ENCODE results near the gene KSR1. TPM values are rescaled to one million over a fixed set of nuclear protein-coding genes. Genes with fewer than 3 reads are reported as not detected.
"Not testable (repeated sequence)": the region's sequence is repeated elsewhere in the genome, so short reads cannot be mapped to it uniquely, and the experiment has no call there.

KSR1 gene
- total RNA-seq, 1 donor from 2014 or later, result 60.6 TPM

DNA sequence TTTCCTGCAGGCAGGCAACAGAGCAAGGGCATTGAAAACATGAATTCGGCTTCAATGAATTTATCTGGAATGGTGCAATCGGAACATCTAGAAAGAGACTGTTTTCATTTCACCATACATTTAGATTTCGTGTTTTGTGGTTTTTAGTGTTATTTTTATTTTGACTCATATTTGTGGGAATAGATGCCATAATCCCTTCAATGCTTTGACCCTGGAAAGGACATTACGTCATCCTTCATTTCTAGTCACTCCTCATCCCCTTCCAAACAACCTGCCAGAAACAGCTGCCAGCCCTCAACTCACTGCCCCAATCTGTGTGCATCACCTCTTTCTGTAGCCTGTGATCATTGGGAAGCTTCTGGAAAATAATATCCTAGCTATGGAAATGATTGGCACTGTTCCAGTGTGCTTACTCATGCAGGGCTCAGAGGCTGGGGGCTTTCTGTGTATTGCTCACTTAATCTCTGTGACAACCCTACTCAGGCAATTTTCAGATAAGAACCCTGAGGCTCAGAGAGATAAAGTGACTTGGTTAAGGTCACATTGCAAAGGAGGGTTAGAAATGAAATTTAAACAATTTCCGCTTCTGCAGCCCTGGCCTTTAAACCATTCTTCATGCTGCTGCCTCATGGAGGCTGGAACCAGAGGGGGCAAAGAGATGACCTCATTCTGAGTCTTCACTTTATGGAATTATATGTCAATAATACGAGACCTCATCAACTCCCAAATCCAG, 9.5 kb upstream of the KSR1 start:
- no peak for TF ChIP-seq CTCF (IDR thresholded peaks at IDR 0.05)
- H3K27ac Mint-ChIP-seq (ENCODE audit: unreplicated experiment), result peak overlapping the region; percentile 92
- no peaks in the 10 kb centered on the region for H3K9me3 Mint-ChIP-seq (ENCODE audit: low read depth)
- no peaks in the 10 kb centered on the region for H3K36me3 Mint-ChIP-seq (ENCODE audit: low read depth)
- H3K4me1 Mint-ChIP-seq (ENCODE audit: low read depth), result peaks cover 42% of the 10 kb centered on the region
- no peak for DNase-seq (ENCODE audit: low spot score)
- no peaks in the 10 kb centered on the region for H3K27me3 Mint-ChIP-seq (ENCODE audit: low read depth)
- no peak overlapping the region for H3K4me3 Mint-ChIP-seq (ENCODE audit: unreplicated experiment)

DNA sequence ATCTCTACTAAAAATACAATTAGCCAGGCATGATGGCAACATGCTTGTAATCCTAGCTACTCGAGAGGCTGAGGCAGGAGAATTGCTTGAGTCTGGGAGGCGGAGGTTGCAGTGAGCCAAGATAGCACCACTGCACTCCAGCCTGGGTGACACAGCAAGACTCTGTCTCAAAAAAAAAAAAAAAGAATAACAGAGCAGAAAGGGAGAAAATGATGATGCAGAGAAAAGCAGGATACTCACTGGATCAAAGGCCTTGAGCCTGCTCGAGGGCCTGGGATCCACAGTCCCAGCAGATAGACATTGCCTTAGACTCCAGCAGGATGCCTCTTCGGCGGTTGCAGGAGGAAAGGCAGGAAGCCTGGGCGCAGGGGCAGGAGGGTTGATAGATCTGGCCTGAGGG, 7.7 kb upstream of the KSR1 start:
- not testable (repeated sequence) for H3K27me3 Mint-ChIP-seq (ENCODE audit: low read depth); DNase-seq (ENCODE audit: low spot score); H3K36me3 Mint-ChIP-seq (ENCODE audit: low read depth); H3K4me3 Mint-ChIP-seq (ENCODE audit: unreplicated experiment); H3K9me3 Mint-ChIP-seq (ENCODE audit: low read depth)
- H3K27ac Mint-ChIP-seq (ENCODE audit: unreplicated experiment), result peak overlapping the region; percentile 84
- H3K4me1 Mint-ChIP-seq (ENCODE audit: low read depth), result peaks cover 42% of the 10 kb centered on the region

GRCh38 chr17:27449541-27449940, 6.7 kb upstream of the KSR1 start:
- peaks cover 42% of the 10 kb centered on the region for H3K4me1 Mint-ChIP-seq (ENCODE audit: low read depth)
- H3K27me3 Mint-ChIP-seq (ENCODE audit: low read depth), result no peaks in the 10 kb centered on the region
- H3K4me3 Mint-ChIP-seq (ENCODE audit: unreplicated experiment), result no peak overlapping the region
- TF ChIP-seq CTCF (IDR thresholded peaks at IDR 0.05), result no peak
- no peak for DNase-seq (ENCODE audit: low spot score)
- no peak overlapping the region for H3K27ac Mint-ChIP-seq (ENCODE audit: unreplicated experiment)
- H3K36me3 Mint-ChIP-seq (ENCODE audit: low read depth), result no peaks in the 10 kb centered on the region
- no peaks in the 10 kb centered on the region for H3K9me3 Mint-ChIP-seq (ENCODE audit: low read depth)

- Mint-ChIP-seq H3K27me3 (ENCODE audit: low read depth) (no peaks in the 10 kb centered on the region), H3K4me3 (ENCODE audit: unreplicated experiment) (no peak overlapping the region), H3K27ac (ENCODE audit: unreplicated experiment) (no peak overlapping the region), H3K4me1 (ENCODE audit: low read depth) (peaks cover 42% of the 10 kb centered on the region), H3K36me3 (ENCODE audit: low read depth) (no peaks in the 10 kb centered on the region), H3K9me3 (ENCODE audit: low read depth) (no peaks in the 10 kb centered on the region)
- TF ChIP-seq CTCF (IDR thresholded peaks at IDR 0.05), result no peak
- DNase-seq (ENCODE audit: low spot score), result no peak
These were observed 6.3 kb upstream of the KSR1 start for GRCh38 chr17:27449988-27450387.

GRCh38 chr17:27450416-27450815, 5.8 kb upstream of the KSR1 start:
- H3K9me3 Mint-ChIP-seq (ENCODE audit: low read depth), result no peaks in the 10 kb centered on the region
- H3K27me3 Mint-ChIP-seq (ENCODE audit: low read depth), result no peaks in the 10 kb centered on the region
- DNase-seq (ENCODE audit: low spot score), result no peak
- H3K4me3 Mint-ChIP-seq (ENCODE audit: unreplicated experiment), result no peak overlapping the region
- H3K4me1 Mint-ChIP-seq (ENCODE audit: low read depth), result peaks cover 42% of the 10 kb centered on the region
- no peak for TF ChIP-seq CTCF (IDR thresholded peaks at IDR 0.05)
- H3K36me3 Mint-ChIP-seq (ENCODE audit: low read depth), result no peaks in the 10 kb centered on the region
- H3K27ac Mint-ChIP-seq (ENCODE audit: unreplicated experiment), result no peak overlapping the region

DNA sequence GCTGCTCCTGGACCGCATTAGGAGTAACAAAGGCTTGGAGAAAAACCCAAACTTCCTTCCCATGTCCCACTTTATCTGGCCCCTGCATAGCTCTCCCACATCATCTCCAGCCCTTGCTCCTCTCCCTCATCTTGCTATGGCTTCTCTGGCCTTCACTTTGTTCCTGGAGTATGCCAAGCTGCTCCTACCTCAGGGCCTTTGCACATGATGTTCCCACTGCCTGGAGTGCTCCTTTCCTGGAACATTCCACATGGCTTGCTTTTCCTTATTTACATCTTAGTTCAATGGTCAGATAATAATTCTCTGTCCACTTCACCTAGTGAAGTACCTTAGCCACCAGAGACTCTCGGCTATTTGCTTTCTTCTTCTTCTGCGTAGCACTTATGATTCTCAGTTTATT, 4.3 kb upstream of the KSR1 start:
- no peaks in the 10 kb centered on the region for H3K36me3 Mint-ChIP-seq (ENCODE audit: low read depth)
- no peaks in the 10 kb centered on the region for H3K27me3 Mint-ChIP-seq (ENCODE audit: low read depth)
- no peaks in the 10 kb centered on the region for H3K9me3 Mint-ChIP-seq (ENCODE audit: low read depth)
- DNase-seq (ENCODE audit: low spot score), result no peak
- no peak for TF ChIP-seq CTCF (IDR thresholded peaks at IDR 0.05)
- H3K4me3 Mint-ChIP-seq (ENCODE audit: unreplicated experiment), result no peak overlapping the region
- no peak overlapping the region for H3K27ac Mint-ChIP-seq (ENCODE audit: unreplicated experiment)
- H3K4me1 Mint-ChIP-seq (ENCODE audit: low read depth), result peaks cover 30% of the 10 kb centered on the region
